NCI-H2107 treated with DMSO at 0.1 percent for 48 hours (cell line): Measurements from ENCODE around the gene MAGEB18.

ENCODE experiments used
- DNase-seq: peaks from one replicate; lab custom pipeline; 2025; ENCODE audit not compliant: unreplicated experiment; lab: John Stamatoyannopoulos, UW

MAGEB18 gene

GRCh38 chrX:26138274-26138673, at the start of gene MAGEB18:
Gene MAGEB18 (plus strand): TSS chrX:26138343. CDS start chrX:26138986, 643 bp downstream.
- no peak for DNase-seq

GRCh38 chrX:26100421-26100920, 37.7 kb upstream of the MAGEB18 start:
- no peak for DNase-seq

GRCh38 chrX:26109142-26109541, 29.0 kb upstream of the MAGEB18 start:
- no peak for DNase-seq

- DNase-seq, result no peak
These were observed 7.9 kb downstream of the MAGEB18 start for GRCh38 chrX:26146024-26146423.

- no peak for DNase-seq
These were observed 22.2 kb downstream of the MAGEB18 start, which contains the start of gene MAGEB6B for GRCh38 chrX:26160301-26160700. Gene MAGEB6B (plus strand): TSS chrX:26160601. CDS start chrX:26160601, 0 bp downstream.
